HG03575 (cell line): ENCODE measurements around the gene RAB7A.
"Not testable (repeated sequence)": the region's sequence is repeated elsewhere in the genome, so short reads cannot be mapped to it uniquely, and the experiment has no call there.

Experiments
- ATAC-seq: cut with Tn5 transposase; IDR thresholded peaks from one replicate; pipeline ENCODE4 v1.9.1; 2021; ENCODE audit not compliant: unreplicated experiment, insufficient number of reproducible peaks, low FRiP score; ENCODE audit errors: extremely low read depth

Gene RAB7A

DNA sequence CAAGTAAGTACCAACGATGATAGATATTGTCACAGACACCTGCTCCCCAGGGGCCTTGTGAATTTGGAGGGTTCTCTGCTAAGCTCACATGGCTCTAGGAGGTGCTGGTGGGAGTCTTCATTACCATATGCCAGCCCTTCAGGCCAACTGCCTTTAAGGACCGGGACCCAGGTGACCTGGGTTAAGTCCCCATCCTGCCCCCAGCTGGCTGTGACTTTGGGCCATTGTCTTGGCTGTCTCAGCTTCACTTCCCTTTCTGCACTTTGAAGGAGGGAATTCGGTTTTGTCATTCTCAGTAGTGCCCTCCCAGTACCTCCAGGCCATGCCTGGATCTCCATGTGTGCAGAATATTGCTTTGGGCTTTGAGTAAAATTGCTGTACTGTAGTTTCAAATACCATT, 80.6 kb downstream of the RAB7A start:
- no peak for ATAC-seq

DNA sequence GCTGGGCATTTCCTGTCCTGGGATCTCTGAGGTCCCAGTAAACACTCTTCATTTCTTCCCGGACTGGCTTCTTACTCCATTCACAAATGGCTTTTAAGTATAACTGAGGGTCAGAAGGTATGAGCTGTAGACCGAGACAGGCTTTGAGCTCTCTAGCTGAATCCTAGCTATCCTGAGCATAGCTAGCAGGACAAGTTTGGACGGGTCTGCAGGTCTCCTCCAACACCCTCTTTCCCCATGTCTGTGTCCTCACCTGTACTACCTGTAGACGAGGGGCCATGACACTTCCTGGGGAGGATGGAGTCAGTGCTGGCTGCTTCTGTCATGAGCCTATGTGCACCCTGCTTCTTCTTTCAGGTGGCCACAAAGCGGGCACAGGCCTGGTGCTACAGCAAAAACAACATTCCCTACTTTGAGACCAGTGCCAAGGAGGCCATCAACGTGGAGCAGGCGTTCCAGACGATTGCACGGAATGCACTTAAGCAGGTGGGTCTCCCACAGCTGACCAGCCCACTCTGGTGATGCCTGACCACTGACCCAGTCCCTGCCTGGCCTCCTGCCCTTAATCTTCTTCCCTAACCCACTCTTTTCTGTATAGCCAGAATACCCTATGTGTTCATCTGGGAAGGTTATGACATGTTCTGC, 81.3 kb downstream of the RAB7A start:
- no peak for ATAC-seq

DNA sequence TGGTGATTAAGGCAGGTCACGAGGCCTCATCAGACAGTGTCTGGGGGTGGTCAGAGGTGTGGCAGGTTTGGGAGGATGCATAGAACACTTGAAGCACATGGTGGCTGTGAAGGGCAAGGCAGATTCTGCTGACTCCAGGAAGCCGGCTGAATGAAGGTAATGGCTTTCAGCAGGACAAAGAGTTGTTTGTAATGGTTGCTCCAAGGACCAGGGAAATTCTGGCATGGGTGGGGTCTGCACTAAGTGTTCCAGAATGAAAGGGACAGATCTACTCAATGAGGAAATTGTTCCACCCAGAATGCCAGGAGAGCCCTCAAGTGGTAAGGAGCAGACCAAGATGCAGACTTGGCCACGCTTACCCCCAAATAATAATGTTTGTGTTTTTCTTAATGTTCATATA, 82.7 kb downstream of the RAB7A start:
- ATAC-seq, result no peak

DNA sequence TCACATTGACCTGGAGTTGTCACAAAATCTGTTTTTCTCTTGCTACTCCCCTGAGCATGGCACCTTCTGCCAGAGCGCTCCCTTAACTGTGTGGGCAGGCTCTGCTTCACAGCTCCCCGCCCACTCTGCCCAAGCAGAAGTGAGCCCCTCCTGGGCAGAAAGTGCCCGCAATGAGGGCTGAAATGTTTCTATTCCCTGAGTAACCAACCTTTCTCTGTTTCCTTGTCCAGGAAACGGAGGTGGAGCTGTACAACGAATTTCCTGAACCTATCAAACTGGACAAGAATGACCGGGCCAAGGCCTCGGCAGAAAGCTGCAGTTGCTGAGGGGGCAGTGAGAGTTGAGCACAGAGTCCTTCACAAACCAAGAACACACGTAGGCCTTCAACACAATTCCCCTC, 87.1 kb downstream of the RAB7A start:
- ATAC-seq, result no peak

GRCh38 chr3:128814060-128814459, 88.1 kb downstream of the RAB7A start:
- no peak for ATAC-seq

GRCh38 chr3:128814519-128815317, 88.7 kb downstream of the RAB7A start:
- no peak for ATAC-seq

GRCh38 chr3:128815318-128816064, 89.5 kb downstream of the RAB7A start:
- ATAC-seq, result no peak

GRCh38 chr3:128818186-128818787, 92.3 kb downstream of the RAB7A start:
- no peak for ATAC-seq

- ATAC-seq, result no peak
Observed at GRCh38 chr3:128820252-128820839, 94.4 kb downstream of the RAB7A start.

DNA sequence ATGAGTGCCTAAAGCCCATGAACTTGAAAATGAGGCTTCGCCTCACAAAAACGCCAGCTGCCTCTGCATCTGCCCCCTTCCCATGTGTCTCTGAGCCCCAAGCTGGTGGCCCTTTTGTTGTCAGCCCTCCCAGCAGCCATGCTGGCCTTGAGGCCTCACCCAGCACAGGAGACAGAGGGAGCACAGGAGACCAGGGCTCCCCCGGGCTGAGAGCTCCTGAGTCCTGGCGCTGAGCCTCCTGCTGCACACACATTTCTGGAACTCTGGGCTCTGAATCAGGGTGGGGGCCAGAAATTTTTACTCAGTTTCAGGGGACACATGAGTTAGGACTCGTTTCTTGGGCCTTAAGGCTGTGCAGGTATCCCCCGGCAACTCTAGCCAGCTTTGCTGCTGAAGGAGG, 97.0 kb downstream of the RAB7A start:
- no peak for ATAC-seq

DNA sequence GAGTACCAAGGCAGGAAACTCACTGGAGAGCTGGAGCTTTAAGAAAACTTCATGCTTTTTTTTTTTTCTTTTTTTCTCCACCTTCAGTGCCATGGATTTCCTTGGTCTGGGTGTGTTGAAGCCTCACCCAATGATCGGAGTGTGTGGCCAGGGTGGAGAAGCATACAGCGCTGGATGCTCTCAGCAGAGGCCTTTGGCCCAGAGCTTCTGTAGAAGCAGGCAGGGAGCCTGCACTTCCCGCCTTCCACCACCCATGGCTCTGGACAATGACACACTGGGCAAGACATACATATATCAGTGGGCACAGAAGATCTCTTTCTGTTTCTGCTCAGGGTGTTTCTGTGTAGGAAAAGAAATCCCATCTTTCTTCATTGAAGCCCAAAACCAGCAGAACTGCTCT, 97.6 kb downstream of the RAB7A start:
- ATAC-seq, result no peak

DNA sequence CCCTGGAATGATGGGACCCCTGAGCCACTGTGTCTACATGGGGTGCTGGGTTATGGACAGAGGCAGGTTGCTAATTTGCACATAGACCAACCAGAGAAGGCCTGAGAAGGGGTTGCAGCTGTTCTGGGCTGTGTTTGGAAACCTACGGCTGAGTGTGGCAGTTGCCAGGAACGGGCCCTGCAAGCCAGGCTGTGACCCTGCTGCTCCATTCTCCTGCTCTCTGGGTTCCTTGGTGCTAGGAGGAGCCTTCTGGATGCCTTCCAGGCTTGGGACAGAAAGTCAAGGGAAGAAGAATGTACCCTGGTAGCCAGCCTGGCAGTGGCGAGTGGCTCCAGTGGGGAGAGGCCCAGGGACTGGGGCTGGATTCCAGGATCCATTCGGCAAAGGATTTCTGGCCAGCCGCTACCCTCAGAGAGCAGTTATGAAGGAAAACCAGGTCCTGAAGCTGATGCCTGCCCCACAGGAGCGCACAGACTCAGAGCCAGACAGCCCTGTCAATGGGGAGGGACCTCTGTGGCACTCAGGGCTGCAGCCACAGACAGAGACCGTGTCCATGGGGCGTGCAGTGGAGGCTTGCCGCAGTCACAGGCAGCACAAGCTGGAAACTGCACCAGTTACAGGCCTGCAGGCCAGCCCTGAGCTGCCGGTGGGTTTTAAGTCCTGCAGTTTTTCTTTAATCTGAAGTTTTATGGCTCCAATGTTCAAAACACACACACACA, 98.3 kb downstream of the RAB7A start:
- no peak for ATAC-seq

DNA sequence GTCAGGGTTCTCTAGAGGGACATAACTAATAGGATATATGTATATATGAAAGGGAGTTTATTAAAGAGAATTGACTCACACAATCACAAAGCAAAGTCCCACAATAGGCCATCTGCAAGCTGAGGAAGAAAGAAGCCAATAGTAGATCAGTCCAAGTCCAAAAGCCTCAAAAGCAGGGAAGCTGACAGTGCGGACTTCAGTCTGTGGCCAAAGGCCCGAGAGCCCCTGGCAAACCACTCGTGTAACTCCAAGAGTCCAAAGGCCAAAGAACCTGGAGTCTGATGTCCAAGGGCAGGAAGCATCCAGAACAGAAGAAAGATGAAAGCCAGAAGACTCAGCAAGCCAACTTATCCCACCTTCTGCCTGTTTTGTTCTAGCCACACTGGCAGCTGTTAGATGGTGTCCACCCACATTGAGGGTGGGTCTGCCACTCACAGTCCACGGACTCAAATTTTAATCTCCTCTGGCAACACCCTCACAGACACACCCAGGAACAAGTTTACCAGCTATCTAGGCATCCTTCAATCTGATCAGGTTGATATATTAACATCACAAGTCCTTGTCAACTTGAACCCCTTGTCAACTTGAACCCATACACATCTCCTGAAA, 99.2 kb downstream of the RAB7A start:
- no peak for ATAC-seq

DNA sequence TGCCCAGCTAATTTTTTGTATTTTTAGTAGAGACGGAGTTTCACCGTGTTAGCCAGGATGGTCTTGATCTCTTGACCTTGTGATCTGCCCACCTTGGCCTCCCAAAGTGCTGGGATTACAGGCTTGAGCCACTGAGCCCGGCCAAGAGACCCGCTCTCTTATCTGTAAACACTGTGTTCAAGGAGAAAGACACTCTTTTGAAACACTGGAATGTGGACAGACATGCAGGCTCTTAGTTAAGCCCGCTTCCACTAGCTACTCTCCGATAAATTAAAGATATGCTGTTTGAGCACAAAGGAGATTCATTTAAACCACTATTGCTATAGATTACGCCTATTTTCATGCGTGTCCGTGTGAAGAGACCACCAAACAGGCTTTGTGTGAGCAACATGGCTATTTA, 103.1 kb downstream of the RAB7A start:
- ATAC-seq, result not testable (repeated sequence)

DNA sequence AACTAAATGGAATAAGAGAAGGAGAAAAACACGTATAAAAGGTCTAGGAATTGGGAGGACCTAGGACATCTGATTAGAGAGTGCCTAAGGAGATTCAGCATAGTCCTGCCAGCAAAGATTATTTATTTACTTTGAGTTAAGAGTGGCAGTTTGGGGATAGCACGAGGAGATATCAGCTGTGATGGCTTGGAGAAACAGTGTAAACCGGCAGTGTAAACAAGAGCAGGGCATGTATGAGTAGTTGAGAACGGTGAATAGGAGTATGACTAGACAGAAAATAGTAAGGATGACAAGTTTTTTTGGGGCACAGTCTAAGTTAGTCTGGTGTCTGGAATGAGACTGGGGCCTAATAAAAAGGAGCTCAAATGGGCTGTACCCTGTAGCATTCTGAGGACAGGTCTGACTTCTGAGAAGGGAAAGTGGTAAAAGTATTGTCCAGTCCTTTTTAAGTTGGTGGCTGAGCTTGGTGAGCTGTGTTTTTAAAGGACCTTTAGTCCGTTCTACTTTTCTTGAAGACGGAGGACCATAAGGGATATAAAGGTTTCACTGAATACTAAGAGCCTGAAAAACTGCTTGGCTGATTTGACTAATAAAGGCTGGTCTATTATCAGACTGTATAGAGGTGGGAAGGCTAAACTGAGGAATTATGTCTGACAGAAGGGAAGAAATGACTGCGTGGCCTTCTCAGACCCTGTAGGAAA, 104.1 kb downstream of the RAB7A start:
- not testable (repeated sequence) for ATAC-seq

GRCh38 chr3:128830762-128831161, 104.8 kb downstream of the RAB7A start:
- not testable (repeated sequence) for ATAC-seq

DNA sequence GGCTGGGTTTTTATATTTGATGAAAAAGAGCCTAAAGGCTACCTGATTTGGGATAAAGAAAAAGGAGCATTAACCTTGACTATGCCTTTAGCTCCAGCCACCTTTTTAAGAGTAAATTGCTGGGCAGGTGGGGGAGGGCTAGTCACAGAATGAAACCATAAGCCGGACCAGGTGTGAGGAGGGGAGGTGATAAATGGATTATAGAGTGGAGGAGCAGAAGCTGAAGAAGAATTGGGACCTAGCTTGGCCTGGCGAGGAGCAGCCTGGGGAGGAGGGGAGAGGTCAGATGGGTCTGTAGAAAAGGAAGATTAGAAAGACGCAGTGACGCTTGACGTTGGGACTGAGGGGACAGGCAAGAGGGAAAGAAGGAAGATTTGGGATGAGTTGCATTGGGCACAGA, 107.0 kb downstream of the RAB7A start:
- not testable (repeated sequence) for ATAC-seq

DNA sequence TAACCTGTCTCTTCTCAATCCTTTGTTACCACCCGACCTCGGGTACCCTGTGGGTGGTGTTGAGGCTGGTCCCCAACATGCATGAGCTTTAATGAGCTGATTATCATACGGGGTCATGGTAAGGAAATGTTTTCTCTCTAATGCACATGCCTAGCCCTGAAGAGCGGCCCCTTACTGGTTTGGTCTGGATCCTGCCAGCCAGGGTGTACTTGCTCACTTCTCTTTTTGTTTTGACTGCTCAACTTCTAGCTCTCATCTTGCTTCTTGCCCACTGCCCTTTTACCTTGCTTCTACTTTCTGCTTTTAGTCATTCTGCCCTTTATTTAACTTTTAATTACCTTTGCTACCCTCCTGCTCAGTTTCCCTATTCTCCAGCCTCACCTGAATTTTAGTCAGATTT, 109.1 kb downstream of the RAB7A start:
- ATAC-seq, result no peak
